Esophagus muscularis mucosa (tissue), 4 donors: ENCODE data around the gene C1orf216. TPM values are rescaled to one million over a fixed set of nuclear protein-coding genes. Genes with fewer than 3 reads are reported as not detected.
"Not testable (repeated sequence)": the region's sequence is repeated elsewhere in the genome, so short reads cannot be mapped to it uniquely, and the experiment has no call there.

Experiments
- DNase-seq: peaks from one replicate; pipeline ENCODE4 v3.0.0-alpha.2; 2017; ENCODE audit errors: extremely low spot score
- H3K27ac ChIP-seq, 4 donors: fragments of 200-600 bp; sonication (generic); replicated peaks in 1 of 4; 1 replicate in 3 of 4; 2 replicates in 1 of 4; pipeline ENCODE4 v1.5.1; 2016 to 2019; ENCODE audit warnings: mild to moderate bottlenecking in 1 of 4
- H3K27me3 ChIP-seq, 4 donors: fragments of 200-600 bp; sonication (generic); one replicate each; pipeline versions ENCODE4 v1.5.1 to v1.6.0; 2016 to 2019
- H3K36me3 ChIP-seq, 4 donors: fragments of 200-600 bp; sonication (generic); one replicate each; pipeline ENCODE4 v1.5.1; 2016 to 2019
- H3K4me1 ChIP-seq, 4 donors: fragments of 200-600 bp; sonication (generic); one replicate each; pipeline ENCODE4 v1.5.1; 2016 to 2019
- H3K4me3 ChIP-seq, 4 donors: fragments of 200-600 bp; sonication (generic); 1 replicate in 2 of 4; 2 replicates in 2 of 4; pipeline ENCODE4 v1.5.1; 2016 to 2019; ENCODE audit warnings: mild to moderate bottlenecking in 4 of 4, moderate library complexity in 1 of 4
- H3K9me3 ChIP-seq, 4 donors: fragments of 200-600 bp; sonication (generic); 1 replicate in 3 of 4; 2 replicates in 1 of 4; pipeline ENCODE4 v1.5.1; 2016 to 2019
- CTCF ChIP-seq, 3 experiments: fragments of 200-600 bp in 2 of 3; fragments of 450-650 bp in 1 of 3; sonication (generic) in 2 of 3; IDR thresholded peaks; one replicate each; pipeline ENCODE4 v1.5.1; 2017 to 2019; ENCODE audit warnings: antibody characterized with exemption in 3 of 3, mild to moderate bottlenecking in 2 of 3, moderate library complexity in 1 of 3
- EP300 ChIP-seq: sonication (generic); formaldehyde crosslinking; IDR thresholded peaks from one replicate; pipeline ENCODE4 v1.6.1; 2017; ENCODE audit warnings: antibody characterized with exemption
- POLR2A ChIP-seq: fragments of 450-650 bp; IDR thresholded peaks from one replicate; pipeline ENCODE4 v1.6.1; 2017; ENCODE audit warnings: antibody characterized with exemption, moderate library complexity, mild to moderate bottlenecking, low read depth
- POLR2AphosphoS5 ChIP-seq, 2 donors: sonication (generic); formaldehyde crosslinking; IDR thresholded peaks; one replicate each; pipeline ENCODE4 v1.6.1; 2017; ENCODE audit warnings: antibody characterized with exemption in 2 of 2
- WGBS: methylation state at CpG from one replicate; pipeline ENCODE4 v1.1.5; 2018; 5-methylcytosine and 5-hydroxymethylcytosine counted together
- intact Hi-C: fragments of 100-400 bp; cut with DNase I; formaldehyde crosslinking; loops from one replicate; pipeline ENCODE4 v1.15.1; 2023
- total RNA-seq, 4 donors: library from RNA; depleted of rRNA; stranded (reverse); fragments of >200 nt; gene quantifications; one replicate each; pipeline versions ENCODE4 v1.1.0 to v1.2.1, GENCODE V29; 2016

C1orf216 gene
- total RNA-seq, 4 donors from 2014 or later = 20.5 to 33.2 (median 28.2) TPM

GRCh38 chr1:35707601-35708440 is 10.9 kb downstream of the C1orf216 start:
- 3% methylated on average over 26 of the region's 76 CpGs for WGBS
- Histone ChIP-seq H3K27me3 (peaks cover 4 to 41% (median 15%) of the 10 kb centered on the region in 4 donors), H3K36me3 (peaks cover 0 to 5% (median 0%) of the 10 kb centered on the region in 4 donors), H3K4me1 (peaks cover 13 to 17% (median 16%) of the 10 kb centered on the region in 4 donors), H3K27ac (no peak overlapping the region), H3K4me3 (peak overlapping the region; percentile 50 to 70 (median 57)), H3K9me3 (no peaks in the 10 kb centered on the region)
- no peak for DNase-seq
- intact Hi-C loops = no loop called here
- TF ChIP-seq EP300 (no peak), POLR2A (no peak), CTCF (IDR thresholded peaks at IDR 0.05) (no peak), POLR2AphosphoS5 (IDR thresholded peaks at IDR 0.05) (no peak)

- TF ChIP-seq POLR2AphosphoS5 (IDR thresholded peaks at IDR 0.05) (no peak), CTCF (IDR thresholded peaks at IDR 0.05) (no peak), EP300 (no peak), POLR2A (no peak)
- Histone ChIP-seq H3K4me1 (peaks cover 13 to 17% (median 16%) of the 10 kb centered on the region in 4 donors), H3K27me3 (peaks cover 4 to 49% (median 15%) of the 10 kb centered on the region in 4 donors), H3K27ac (no peak overlapping the region), H3K36me3 (peaks cover 0 to 5% (median 0%) of the 10 kb centered on the region in 4 donors), H3K9me3 (no peaks in the 10 kb centered on the region), H3K4me3 (peak overlapping the region; percentile 50 to 70 (median 57))
- DNase-seq = no peak
- WGBS = 48% methylated on average over 28 of the region's 29 CpGs
- intact Hi-C loops = no loop called here
Measured at GRCh38 chr1:35706846-35707600, 11.7 kb downstream of the C1orf216 start.

- H3K36me3 ChIP-seq = no peaks in the 10 kb centered on the region
- TF ChIP-seq CTCF (IDR thresholded peaks at IDR 0.05) (no peak), POLR2A (no peak), EP300 (no peak), POLR2AphosphoS5 (IDR thresholded peaks at IDR 0.05) (no peak)
- no peaks in the 10 kb centered on the region for H3K9me3 ChIP-seq
- 35% methylated on average over 6 of the region's 7 CpGs for WGBS
- DNase-seq = no peak
- H3K27ac ChIP-seq = no peak overlapping the region
- intact Hi-C loops = no loop called here
- H3K27me3 ChIP-seq = peaks cover 1 to 75% (median 14%) of the 10 kb centered on the region in 4 donors
- no peak overlapping the region for H3K4me3 ChIP-seq
- H3K4me1 ChIP-seq = peaks cover 1 to 4% (median 4%) of the 10 kb centered on the region in 4 donors
Measured at GRCh38 chr1:35702508-35702907, 16.2 kb downstream of the C1orf216 start.

- intact Hi-C loops, H3K4me3 ChIP-seq, H3K27ac ChIP-seq, DNase-seq, H3K36me3 ChIP-seq, H3K4me1 ChIP-seq, H3K9me3 ChIP-seq: not testable (repeated sequence)
- 100% methylated on average over 1 of the region's 1 CpG for WGBS
- H3K27me3 ChIP-seq = peaks cover 0 to 79% (median 8%) of the 10 kb centered on the region in 4 donors
Measured at GRCh38 chr1:35699152-35699551, 19.5 kb downstream of the C1orf216 start.

- no peaks in the 10 kb centered on the region for H3K36me3 ChIP-seq
- H3K9me3 ChIP-seq = no peaks in the 10 kb centered on the region
- no peaks in the 10 kb centered on the region for H3K4me1 ChIP-seq
- peaks cover 0 to 20% (median 0%) of the 10 kb centered on the region in 4 donors for H3K27me3 ChIP-seq
- 67% methylated on average over 2 of the region's 2 CpGs for WGBS
- intact Hi-C loops = no loop called here
- no peak overlapping the region for H3K27ac ChIP-seq
- H3K4me3 ChIP-seq = no peak overlapping the region
- TF ChIP-seq EP300 (no peak), POLR2AphosphoS5 (IDR thresholded peaks at IDR 0.05) (no peak), POLR2A (no peak), CTCF (IDR thresholded peaks at IDR 0.05) (no peak)
- DNase-seq = no peak
Measured at GRCh38 chr1:35692317-35692716, 26.4 kb downstream of the C1orf216 start.
